Fibroblast of mammary gland (primary cell): ENCODE results near the gene NXN.

Source experiments
- DNase-seq: peaks from one replicate; pipeline ENCODE4 v3.0.0-alpha.2; 2010; ENCODE audit warnings: low read depth
- H3K4me3 ChIP-seq: 2 replicates; pipeline ENCODE4 v1.5.1; 2011; ENCODE audit warnings: low read depth, mild to moderate bottlenecking, low read length, moderate library complexity; ENCODE audit not compliant: control insufficient read depth
- TF ChIP-seq, protein P1 (sequence below): conservative IDR thresholded peaks from 2 replicates; pipeline ENCODE4 v1.5.1; 2011; ENCODE audit warnings: low read depth, low read length, inconsistent platforms; ENCODE audit not compliant: control insufficient read depth, insufficient read depth

Gene NXN

GRCh38 chr17:781805-782731, 197.5 kb downstream of the NXN start, which contains the start of the genes GLOD4 and MRM3:
GLOD4 (minus strand) TSS chr17:782280; CDS start chr17:782255, 25 bp downstream.
MRM3 (plus strand) TSS chr17:782353; CDS start chr17:782379, 26 bp downstream.
- peak within 1 kb of the TSS; percentile 99 for H3K4me3 ChIP-seq
- TF ChIP-seq, protein P1, sequence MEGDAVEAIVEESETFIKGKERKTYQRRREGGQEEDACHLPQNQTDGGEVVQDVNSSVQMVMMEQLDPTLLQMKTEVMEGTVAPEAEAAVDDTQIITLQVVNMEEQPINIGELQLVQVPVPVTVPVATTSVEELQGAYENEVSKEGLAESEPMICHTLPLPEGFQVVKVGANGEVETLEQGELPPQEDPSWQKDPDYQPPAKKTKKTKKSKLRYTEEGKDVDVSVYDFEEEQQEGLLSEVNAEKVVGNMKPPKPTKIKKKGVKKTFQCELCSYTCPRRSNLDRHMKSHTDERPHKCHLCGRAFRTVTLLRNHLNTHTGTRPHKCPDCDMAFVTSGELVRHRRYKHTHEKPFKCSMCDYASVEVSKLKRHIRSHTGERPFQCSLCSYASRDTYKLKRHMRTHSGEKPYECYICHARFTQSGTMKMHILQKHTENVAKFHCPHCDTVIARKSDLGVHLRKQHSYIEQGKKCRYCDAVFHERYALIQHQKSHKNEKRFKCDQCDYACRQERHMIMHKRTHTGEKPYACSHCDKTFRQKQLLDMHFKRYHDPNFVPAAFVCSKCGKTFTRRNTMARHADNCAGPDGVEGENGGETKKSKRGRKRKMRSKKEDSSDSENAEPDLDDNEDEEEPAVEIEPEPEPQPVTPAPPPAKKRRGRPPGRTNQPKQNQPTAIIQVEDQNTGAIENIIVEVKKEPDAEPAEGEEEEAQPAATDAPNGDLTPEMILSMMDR, result no peak
- DNase-seq, result peak; percentile 84

DNA sequence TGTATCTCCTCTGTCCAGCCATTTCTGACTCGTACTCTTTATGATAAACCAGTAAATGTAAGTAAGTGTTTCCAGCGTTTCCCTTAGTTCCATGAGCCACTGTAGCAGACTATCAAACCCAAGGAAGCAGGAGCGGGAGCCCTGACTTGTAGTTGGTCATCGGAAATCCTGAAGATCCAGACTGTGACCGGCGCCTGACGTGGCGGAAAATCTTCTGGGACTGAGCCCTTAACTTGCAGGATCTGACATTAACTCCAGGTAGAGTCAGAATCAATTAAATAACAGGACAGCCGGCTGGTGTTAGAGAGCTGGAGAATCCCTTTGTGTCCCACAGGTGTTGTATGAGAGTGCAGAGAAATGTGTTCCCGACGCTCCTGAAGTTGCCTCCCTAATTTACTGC, 201.5 kb downstream of the NXN start:
- no peak for DNase-seq

GRCh38 chr17:774313-774584, 205.3 kb downstream of the NXN start:
- DNase-seq, result no peak
- H3K4me3 ChIP-seq, result no peak overlapping the region
- TF ChIP-seq, protein P1, result no peak

More for the DNA sequence above, 201.5 kb downstream of the NXN start:
- TF ChIP-seq, protein P1, result no peak
- H3K4me3 ChIP-seq, result no peak overlapping the region

- TF ChIP-seq, protein P1, result no peak
- no peak for DNase-seq
- no peak overlapping the region for H3K4me3 ChIP-seq
These were observed 205.9 kb downstream of the NXN start for GRCh38 chr17:773467-774312.

GRCh38 chr17:773016-773415, 206.6 kb downstream of the NXN start:
- TF ChIP-seq, protein P1, result no peak
- DNase-seq, result no peak

GRCh38 chr17:767076-767475, 212.5 kb downstream of the NXN start:
- DNase-seq, result no peak
- TF ChIP-seq, protein P1, result no peak
- H3K4me3 ChIP-seq, result no peak overlapping the region

More at GRCh38 chr17:773016-773415, 206.6 kb downstream of the NXN start:
- no peak overlapping the region for H3K4me3 ChIP-seq
